ENCODE results near the gene ZIM2.
A peak's percentile ranks its signal among the peaks of the same experiment; 100 is the strongest.
"Not testable (repeated sequence)": the region's sequence is repeated elsewhere in the genome, so short reads cannot be mapped to it uniquely, and the experiment has no call there.

Gene ZIM2

GRCh38 chr19:56840451-56841192 is at the start of gene ZIM2, which contains the start of gene PEG3:
Gene ZIM2, minus strand, starts transcription at chr19:56840726. Its CDS starts 16,449 bp downstream, at chr19:56824277.
Gene PEG3, minus strand, starts transcription at chr19:56840726. Its CDS starts 16,071 bp downstream, at chr19:56824655.
- no peak for DNase-seq

- no peak for DNase-seq
These were observed 44.9 kb upstream of the ZIM2 start for GRCh38 chr19:56885173-56885985.

- DNase-seq: no peak
These were observed 43.9 kb upstream of the ZIM2 start for GRCh38 chr19:56884441-56884840.

- no peak for DNase-seq
These were observed 40.2 kb upstream of the ZIM2 start for GRCh38 chr19:56880592-56881190.

GRCh38 chr19:56877069-56877715 is 36.7 kb upstream of the ZIM2 start:
- no peak for DNase-seq

GRCh38 chr19:56875717-56876116 is 35.2 kb upstream of the ZIM2 start:
- no peak for DNase-seq

- DNase-seq: no peak
These were observed 34.0 kb upstream of the ZIM2 start for GRCh38 chr19:56874530-56874929.

GRCh38 chr19:56873493-56873892 is 33.0 kb upstream of the ZIM2 start:
- no peak for DNase-seq

GRCh38 chr19:56869886-56870285 is 29.4 kb upstream of the ZIM2 start:
- no peak for DNase-seq

- no peak for DNase-seq
These were observed 27.9 kb upstream of the ZIM2 start for GRCh38 chr19:56868446-56868845.

GRCh38 chr19:56866538-56866937 is 26.0 kb upstream of the ZIM2 start:
- DNase-seq: no peak

GRCh38 chr19:56864443-56865125 is 24.1 kb upstream of the ZIM2 start:
- no peak for DNase-seq

- DNase-seq: no peak
These were observed 22.2 kb upstream of the ZIM2 start for GRCh38 chr19:56862741-56863140.

- DNase-seq: not testable (repeated sequence)
These were observed 19.9 kb upstream of the ZIM2 start for GRCh38 chr19:56860409-56860808.

- no peak for DNase-seq
These were observed 17.5 kb upstream of the ZIM2 start for GRCh38 chr19:56858026-56858425.

- DNase-seq: no peak
These were observed 16.3 kb upstream of the ZIM2 start for GRCh38 chr19:56856822-56857221.

- not testable (repeated sequence) for DNase-seq
These were observed 11.8 kb upstream of the ZIM2 start for GRCh38 chr19:56852361-56852760.

- no peak for DNase-seq
These were observed 7.6 kb upstream of the ZIM2 start for GRCh38 chr19:56848166-56848565.

- DNase-seq: no peak
These were observed 1.9 kb upstream of the ZIM2 start for GRCh38 chr19:56842412-56842811.

- no peak for DNase-seq
These were observed 642 bp upstream of the ZIM2 start for GRCh38 chr19:56841193-56841543.

- peak; percentile 98 for DNase-seq
These were observed 675 bp downstream of the ZIM2 start for GRCh38 chr19:56839652-56840450.

All from kidney glomerular epithelial cell (primary cell).